Activated CD8-positive, alpha-beta T cell treated with anti-CD3 and anti-CD28 coated beads for 36 hours (primary cell): ENCODE measurements around the gene RDH16. TPM values are rescaled to one million over a fixed set of nuclear protein-coding genes. Genes with fewer than 3 reads are reported as not detected.

Source experiments
- ATAC-seq: fragments of 200-7000 bp; cut with Tn5 transposase; one replicate; pipeline ENCODE4 v1.10.0; 2021; ENCODE audit warnings: mild to moderate bottlenecking, moderate library complexity
- CTCF ChIA-PET: fragments of 350-600 bp; sonication (Branson Sonifier 250); formaldehyde crosslinking; loops from one replicate; lab custom pipeline; 2021; ENCODE audit warnings: antibody characterized with exemption; lab: Charles Lee
- POLR2A ChIA-PET: fragments of 350-600 bp; sonication (Branson Sonifier 250); formaldehyde crosslinking; loops from one replicate; lab custom pipeline; 2021; ENCODE audit warnings: antibody characterized with exemption; lab: Charles Lee
- DNase-seq: peaks from one replicate; pipeline ENCODE4 v3.0.0-alpha.2; 2020
- H3K27ac Mint-ChIP-seq: one replicate; pipeline ENCODE4 v1.8.0; 2021; ENCODE audit warnings: mild to moderate bottlenecking, mixed read lengths
- H3K27me3 Mint-ChIP-seq: one replicate; pipeline ENCODE4 v1.8.0; 2021; ENCODE audit warnings: mixed read lengths
- H3K36me3 Mint-ChIP-seq: one replicate; pipeline ENCODE4 v1.8.0; 2021; ENCODE audit warnings: low read depth, mixed read lengths
- H3K4me1 Mint-ChIP-seq: one replicate; pipeline ENCODE4 v1.8.0; 2021; ENCODE audit warnings: low read depth, mixed read lengths
- H3K4me3 Mint-ChIP-seq: one replicate; pipeline ENCODE4 v1.8.0; 2021; ENCODE audit warnings: mild to moderate bottlenecking, moderate library complexity, mixed read lengths
- H3K9me3 Mint-ChIP-seq: one replicate; pipeline ENCODE4 v1.8.0; 2021; ENCODE audit warnings: mixed read lengths
- CTCF ChIP-seq: fragments of 200-600 bp; IDR thresholded peaks from one replicate; pipeline ENCODE4 v1.8.0; 2022; ENCODE audit warnings: antibody characterized with exemption, mild to moderate bottlenecking
- intact Hi-C: fragments of 100-400 bp; cut with micrococcal nuclease; formaldehyde crosslinking; loops from one replicate; pipeline ENCODE4 v1.10.0; 2022
- total RNA-seq, 2 experiments: library from RNA; stranded (reverse); gene quantifications; one replicate each; pipeline ENCODE4 v1.2.3, GENCODE V29; 2021

The RDH16 gene
- total RNA-seq, 2 experiments from 2014 or later: 0.34 to 0.36 TPM

- no peak overlapping the region for H3K27ac Mint-ChIP-seq
- intact Hi-C loops: no loop called here
- H3K27me3 Mint-ChIP-seq: peaks cover 6% of the 10 kb centered on the region
- ChIA-PET POLR2A (no interaction called here), CTCF (no interaction called here)
- H3K9me3 Mint-ChIP-seq: no peaks in the 10 kb centered on the region
- no peaks in the 10 kb centered on the region for H3K4me1 Mint-ChIP-seq
- DNase-seq (no peak), ATAC-seq (no peak)
- H3K36me3 Mint-ChIP-seq: no peaks in the 10 kb centered on the region
- TF ChIP-seq CTCF: no peak
- no peak overlapping the region for H3K4me3 Mint-ChIP-seq
Observed at GRCh38 chr12:56935157-56935556, 22.3 kb downstream of the RDH16 start.

- Mint-ChIP-seq H3K4me1 (no peaks in the 10 kb centered on the region), H3K36me3 (no peaks in the 10 kb centered on the region), H3K4me3 (no peak within 1 kb of the TSS), H3K9me3 (no peaks in the 10 kb centered on the region), H3K27ac (no peak within 1 kb of the TSS), H3K27me3 (peaks cover 6% of the 10 kb centered on the region)
- CTCF ChIA-PET: no interaction called here
- POLR2A ChIA-PET: no interaction called here
- DNase-seq: no peak
- no peak for TF ChIP-seq CTCF
- ATAC-seq: no peak
- intact Hi-C loops: no loop called here
Observed at GRCh38 chr12:56933826-56934625, 23.4 kb downstream of the RDH16 start, which contains the start of gene SDR9C7. SDR9C7 (minus strand) TSS chr12:56934408; CDS start chr12:56934261, 147 bp downstream.

- intact Hi-C loops: no loop called here
- H3K9me3 Mint-ChIP-seq: no peaks in the 10 kb centered on the region
- no peak for ATAC-seq
Observed at GRCh38 chr12:56932867-56933266, 24.5 kb downstream of the RDH16 start.

GRCh38 chr12:56932146-56932545, 25.3 kb downstream of the RDH16 start:
- peaks cover 5% of the 10 kb centered on the region for H3K27me3 Mint-ChIP-seq
- ChIA-PET CTCF (interaction anchor here (0.8 to 1.3 kb wide), 4 partner anchors 15 to 191 kb away, joined by 3 read pairs; no protein-coding TSS in a partner anchor), POLR2A (no interaction called here)
- TF ChIP-seq CTCF: no peak
- DNase-seq: no peak
- no peaks in the 10 kb centered on the region for H3K36me3 Mint-ChIP-seq
- no peaks in the 10 kb centered on the region for H3K9me3 Mint-ChIP-seq
- no peaks in the 10 kb centered on the region for H3K4me1 Mint-ChIP-seq
- intact Hi-C loops: no loop called here
- H3K4me3 Mint-ChIP-seq: no peak overlapping the region
- H3K27ac Mint-ChIP-seq: no peak overlapping the region
- no peak for ATAC-seq

More at GRCh38 chr12:56932867-56933266, 24.5 kb downstream of the RDH16 start:
- H3K4me1 Mint-ChIP-seq: no peaks in the 10 kb centered on the region
- no peak overlapping the region for H3K27ac Mint-ChIP-seq
- DNase-seq: no peak
- CTCF ChIA-PET: interaction anchor here (0.8 to 1.3 kb wide), 3 partner anchors 15 to 191 kb away, joined by 3 read pairs; no protein-coding TSS in a partner anchor
- no peak for TF ChIP-seq CTCF
- H3K4me3 Mint-ChIP-seq: no peak overlapping the region
- no peaks in the 10 kb centered on the region for H3K36me3 Mint-ChIP-seq
- POLR2A ChIA-PET: no interaction called here
- peaks cover 6% of the 10 kb centered on the region for H3K27me3 Mint-ChIP-seq

GRCh38 chr12:56931474-56931978, 25.9 kb downstream of the RDH16 start:
- peak; percentile 58 for ATAC-seq
- no peaks in the 10 kb centered on the region for H3K36me3 Mint-ChIP-seq
- H3K4me3 Mint-ChIP-seq: no peak overlapping the region
- CTCF ChIA-PET: interaction anchor here (0.9 to 1.3 kb wide), 4 partner anchors 16 to 192 kb away, joined by 3 read pairs; no protein-coding TSS in a partner anchor
- DNase-seq: peak; percentile 18
- no peak for TF ChIP-seq CTCF
- intact Hi-C loops: no loop called here
- H3K9me3 Mint-ChIP-seq: no peaks in the 10 kb centered on the region
- no peak overlapping the region for H3K27ac Mint-ChIP-seq
- POLR2A ChIA-PET: no interaction called here
- peaks cover 2% of the 10 kb centered on the region for H3K27me3 Mint-ChIP-seq
- H3K4me1 Mint-ChIP-seq: no peaks in the 10 kb centered on the region
